ENCODE measurements around the gene PLEKHB1. TPM values are rescaled to one million over a fixed set of nuclear protein-coding genes. Genes with fewer than 3 reads are reported as not detected.

The PLEKHB1 gene
- total RNA-seq (2012; rRNA removed) = not detected in 2 replicates

GRCh38 chr11:73645972-73646631 lies at the start of gene PLEKHB1:
PLEKHB1 (plus strand) TSS chr11:73646581; CDS start chr11:73646609, 28 bp downstream.
- Histone ChIP-seq H3K36me3 (ENCODE audit: insufficient read depth, low read length) (no peaks in the 10 kb centered on the region), H3K4me2 (ENCODE audit: low read length) (no peak within 1 kb of the TSS), H3K27me3 (ENCODE audit: control insufficient read depth, insufficient read depth, low read length) (peaks cover 48% of the 10 kb centered on the region), H3K9me3 (replicated peaks; ENCODE audit: low read length) (no peaks in the 10 kb centered on the region), H3K9ac (ENCODE audit: low read depth, low read length) (no peak within 1 kb of the TSS), H3K4me3 (ENCODE audit: low read length) (no peak within 1 kb of the TSS), H3K4me1 (ENCODE audit: control insufficient read depth, insufficient read depth, low read length) (no peaks in the 10 kb centered on the region)

- H3K4me2 ChIP-seq (ENCODE audit: low read length) = peak overlapping the region; percentile 84
- no peaks in the 10 kb centered on the region for H3K27me3 ChIP-seq (ENCODE audit: control insufficient read depth, insufficient read depth, low read length)
- H3K9me3 ChIP-seq (replicated peaks; ENCODE audit: low read length) = no peaks in the 10 kb centered on the region
- H3K36me3 ChIP-seq (ENCODE audit: insufficient read depth, low read length) = no peaks in the 10 kb centered on the region
- H3K9ac ChIP-seq (ENCODE audit: low read depth, low read length) = peak overlapping the region; percentile 77
- peak overlapping the region; percentile 74 for H3K4me3 ChIP-seq (ENCODE audit: low read length)
- peaks cover 14% of the 10 kb centered on the region for H3K4me1 ChIP-seq (ENCODE audit: control insufficient read depth, insufficient read depth, low read length)
These were observed 48.9 kb upstream of the PLEKHB1 start for GRCh38 chr11:73597336-73597955.

GRCh38 chr11:73597956-73598718 lies 48.2 kb upstream of the PLEKHB1 start, which contains the start of gene FAM168A:
FAM168A (minus strand) TSS chr11:73598112; CDS start chr11:73468474, 129,638 bp downstream.
- Histone ChIP-seq H3K4me2 (ENCODE audit: low read length) (peak within 1 kb of the TSS; percentile 84), H3K27me3 (ENCODE audit: control insufficient read depth, insufficient read depth, low read length) (no peaks in the 10 kb centered on the region), H3K36me3 (ENCODE audit: insufficient read depth, low read length) (no peaks in the 10 kb centered on the region), H3K4me3 (ENCODE audit: low read length) (peak within 1 kb of the TSS; percentile 74), H3K9ac (ENCODE audit: low read depth, low read length) (peak within 1 kb of the TSS; percentile 77), H3K9me3 (replicated peaks; ENCODE audit: low read length) (no peaks in the 10 kb centered on the region), H3K4me1 (ENCODE audit: control insufficient read depth, insufficient read depth, low read length) (peaks cover 14% of the 10 kb centered on the region)

GRCh38 chr11:73598719-73599379 lies 47.5 kb upstream of the PLEKHB1 start:
- peak overlapping the region; percentile 84 for H3K4me2 ChIP-seq (ENCODE audit: low read length)
- H3K9me3 ChIP-seq (replicated peaks; ENCODE audit: low read length) = no peaks in the 10 kb centered on the region
- no peaks in the 10 kb centered on the region for H3K27me3 ChIP-seq (ENCODE audit: control insufficient read depth, insufficient read depth, low read length)
- peaks cover 14% of the 10 kb centered on the region for H3K4me1 ChIP-seq (ENCODE audit: control insufficient read depth, insufficient read depth, low read length)
- peak overlapping the region; percentile 74 for H3K4me3 ChIP-seq (ENCODE audit: low read length)
- no peaks in the 10 kb centered on the region for H3K36me3 ChIP-seq (ENCODE audit: insufficient read depth, low read length)
- peak overlapping the region; percentile 77 for H3K9ac ChIP-seq (ENCODE audit: low read depth, low read length)

- Histone ChIP-seq H3K9me3 (replicated peaks; ENCODE audit: low read length) (no peaks in the 10 kb centered on the region), H3K4me2 (ENCODE audit: low read length) (no peak overlapping the region), H3K4me3 (ENCODE audit: low read length) (no peak overlapping the region), H3K27me3 (ENCODE audit: control insufficient read depth, insufficient read depth, low read length) (peaks cover 15% of the 10 kb centered on the region), H3K36me3 (ENCODE audit: insufficient read depth, low read length) (no peaks in the 10 kb centered on the region), H3K4me1 (ENCODE audit: control insufficient read depth, insufficient read depth, low read length) (no peaks in the 10 kb centered on the region), H3K9ac (ENCODE audit: low read depth, low read length) (no peak overlapping the region)
These were observed 33.7 kb upstream of the PLEKHB1 start for GRCh38 chr11:73612601-73613140.

- H3K9ac ChIP-seq (ENCODE audit: low read depth, low read length) = no peak overlapping the region
- no peaks in the 10 kb centered on the region for H3K36me3 ChIP-seq (ENCODE audit: insufficient read depth, low read length)
- H3K4me1 ChIP-seq (ENCODE audit: control insufficient read depth, insufficient read depth, low read length) = no peaks in the 10 kb centered on the region
- no peak overlapping the region for H3K4me2 ChIP-seq (ENCODE audit: low read length)
- no peaks in the 10 kb centered on the region for H3K9me3 ChIP-seq (replicated peaks; ENCODE audit: low read length)
- H3K4me3 ChIP-seq (ENCODE audit: low read length) = no peak overlapping the region
- H3K27me3 ChIP-seq (ENCODE audit: control insufficient read depth, insufficient read depth, low read length) = peaks cover 2% of the 10 kb centered on the region
These were observed 31.8 kb upstream of the PLEKHB1 start for GRCh38 chr11:73614591-73614990.

GRCh38 chr11:73622926-73623593 lies 23.3 kb upstream of the PLEKHB1 start:
- no peaks in the 10 kb centered on the region for H3K9me3 ChIP-seq (replicated peaks; ENCODE audit: low read length)
- H3K27me3 ChIP-seq (ENCODE audit: control insufficient read depth, insufficient read depth, low read length) = peaks cover 31% of the 10 kb centered on the region
- H3K4me1 ChIP-seq (ENCODE audit: control insufficient read depth, insufficient read depth, low read length) = peaks cover 3% of the 10 kb centered on the region
- H3K4me3 ChIP-seq (ENCODE audit: low read length) = no peak overlapping the region
- H3K9ac ChIP-seq (ENCODE audit: low read depth, low read length) = no peak overlapping the region
- no peaks in the 10 kb centered on the region for H3K36me3 ChIP-seq (ENCODE audit: insufficient read depth, low read length)
- H3K4me2 ChIP-seq (ENCODE audit: low read length) = no peak overlapping the region

- Histone ChIP-seq H3K4me2 (ENCODE audit: low read length) (no peak overlapping the region), H3K9ac (ENCODE audit: low read depth, low read length) (no peak overlapping the region), H3K27me3 (ENCODE audit: control insufficient read depth, insufficient read depth, low read length) (peaks cover 31% of the 10 kb centered on the region), H3K4me3 (ENCODE audit: low read length) (no peak overlapping the region), H3K9me3 (replicated peaks; ENCODE audit: low read length) (no peaks in the 10 kb centered on the region), H3K36me3 (ENCODE audit: insufficient read depth, low read length) (no peaks in the 10 kb centered on the region), H3K4me1 (ENCODE audit: control insufficient read depth, insufficient read depth, low read length) (peaks cover 3% of the 10 kb centered on the region)
These were observed 22.7 kb upstream of the PLEKHB1 start for GRCh38 chr11:73623686-73624085.

- peak overlapping the region; percentile 32 for H3K9ac ChIP-seq (ENCODE audit: low read depth, low read length)
- no peaks in the 10 kb centered on the region for H3K9me3 ChIP-seq (replicated peaks; ENCODE audit: low read length)
- H3K4me1 ChIP-seq (ENCODE audit: control insufficient read depth, insufficient read depth, low read length) = peaks cover 3% of the 10 kb centered on the region
- H3K4me2 ChIP-seq (ENCODE audit: low read length) = peak overlapping the region; percentile 76
- H3K36me3 ChIP-seq (ENCODE audit: insufficient read depth, low read length) = no peaks in the 10 kb centered on the region
- H3K4me3 ChIP-seq (ENCODE audit: low read length) = peak overlapping the region; percentile 61
- H3K27me3 ChIP-seq (ENCODE audit: control insufficient read depth, insufficient read depth, low read length) = peaks cover 40% of the 10 kb centered on the region
These were observed 20.6 kb upstream of the PLEKHB1 start for GRCh38 chr11:73625696-73626318.

GRCh38 chr11:73629907-73630306 lies 16.5 kb upstream of the PLEKHB1 start:
- H3K9me3 ChIP-seq (replicated peaks; ENCODE audit: low read length) = no peaks in the 10 kb centered on the region
- H3K4me2 ChIP-seq (ENCODE audit: low read length) = no peak overlapping the region
- peaks cover 3% of the 10 kb centered on the region for H3K4me1 ChIP-seq (ENCODE audit: control insufficient read depth, insufficient read depth, low read length)
- no peaks in the 10 kb centered on the region for H3K36me3 ChIP-seq (ENCODE audit: insufficient read depth, low read length)
- no peak overlapping the region for H3K9ac ChIP-seq (ENCODE audit: low read depth, low read length)
- H3K27me3 ChIP-seq (ENCODE audit: control insufficient read depth, insufficient read depth, low read length) = peaks cover 17% of the 10 kb centered on the region
- no peak overlapping the region for H3K4me3 ChIP-seq (ENCODE audit: low read length)

Data from skeletal muscle satellite cell (primary cell).